HepG2 (cell line): ENCODE results near the gene NUSAP1. TPM values are rescaled to one million over a fixed set of nuclear protein-coding genes. Genes with fewer than 3 reads are reported as not detected.

Experiments used
- CREB1 ChIP-seq, 2 experiments: fragments of 450-650 bp in 1 of 2; IDR thresholded peaks; 2 replicates each; pipeline ENCODE4 v1.6.1; 2016 to 2017; ENCODE audit warnings: control low read depth in 1 of 2, mild to moderate bottlenecking in 1 of 2, missing compliant biosample characterization in 1 of 2, missing genetic modification characterization in 1 of 2
- JUND ChIP-seq: sonication (generic); formaldehyde crosslinking; IDR thresholded peaks from 2 replicates; pipeline ENCODE4 v1.8.0; 2022; ENCODE audit warnings: mild to moderate bottlenecking, missing genetic modification reagents
- NFIC ChIP-seq: IDR thresholded peaks from 2 replicates; pipeline ENCODE4 v1.6.1; 2012; ENCODE audit warnings: mild to moderate bottlenecking, low read length, inconsistent platforms
- PHF20 ChIP-seq: sonication (generic); formaldehyde crosslinking; IDR thresholded peaks from 2 replicates; pipeline ENCODE4 v1.5.0; 2020; ENCODE audit warnings: mild to moderate bottlenecking, missing genetic modification reagents
- POLR2AphosphoS5 ChIP-seq: IDR thresholded peaks from 2 replicates; pipeline ENCODE4 v1.6.1; 2012; ENCODE audit warnings: low read depth, low read length
- SAFB2 ChIP-seq: sonication (generic); formaldehyde crosslinking; IDR thresholded peaks from 2 replicates; pipeline ENCODE4 v1.5.1; 2020; ENCODE audit warnings: missing genetic modification reagents, low read depth, mild to moderate bottlenecking, borderline replicate concordance
- SP1 ChIP-seq, 2 experiments: fragments of 450-650 bp in 1 of 2; sonication (generic) in 1 of 2; formaldehyde crosslinking in 1 of 2; IDR thresholded peaks; 2 replicates each; pipeline versions ENCODE4 v1.4.0 to v1.6.1; 2016 to 2020; ENCODE audit warnings: missing genetic modification reagents in 1 of 2
- SP4 ChIP-seq: sonication (generic); formaldehyde crosslinking; IDR thresholded peaks from 2 replicates; pipeline ENCODE4 v1.8.1; 2023; ENCODE audit warnings: mild to moderate bottlenecking, missing genetic modification reagents
- SPEN ChIP-seq: sonication (generic); formaldehyde crosslinking; IDR thresholded peaks from 2 replicates; pipeline ENCODE4 v1.5.1; 2020; ENCODE audit warnings: low read depth, mild to moderate bottlenecking, missing genetic modification reagents
- YEATS4 ChIP-seq: sonication (generic); formaldehyde crosslinking; IDR thresholded peaks from 2 replicates; pipeline ENCODE4 v1.4.0; 2020; ENCODE audit warnings: missing genetic modification reagents, borderline replicate concordance
- ZBTB38 ChIP-seq: sonication (generic); formaldehyde crosslinking; IDR thresholded peaks from 2 replicates; pipeline ENCODE4 v1.5.1; 2020; ENCODE audit warnings: mild to moderate bottlenecking, missing genetic modification reagents
- ZNF263 ChIP-seq: sonication (generic); formaldehyde crosslinking; IDR thresholded peaks from 2 replicates; pipeline ENCODE4 v1.4.0; 2020; ENCODE audit warnings: missing genetic modification reagents
- ZNF460 ChIP-seq: sonication (generic); formaldehyde crosslinking; IDR thresholded peaks from 2 replicates; pipeline ENCODE4 v1.5.1; 2020; ENCODE audit warnings: missing genetic modification reagents, mild to moderate bottlenecking, borderline replicate concordance
- ZNF589 ChIP-seq: sonication (generic); formaldehyde crosslinking; conservative IDR thresholded peaks from 2 replicates; pipeline ENCODE4 v1.8.0; 2022; ENCODE audit warnings: mild to moderate bottlenecking, moderate library complexity, missing genetic modification reagents
- ZNF605 ChIP-seq: sonication (generic); formaldehyde crosslinking; IDR thresholded peaks from 2 replicates; pipeline ENCODE4 v1.8.0; 2022; ENCODE audit warnings: mild to moderate bottlenecking, missing genetic modification reagents
- ZNF713 ChIP-seq: sonication (generic); formaldehyde crosslinking; IDR thresholded peaks from 2 replicates; pipeline ENCODE4 v1.4.0; 2020; ENCODE audit warnings: mild to moderate bottlenecking, missing genetic modification reagents
- ZNF879 ChIP-seq: sonication (generic); formaldehyde crosslinking; IDR thresholded peaks from 2 replicates; pipeline ENCODE4 v1.8.1; 2023; ENCODE audit warnings: missing genetic modification reagents
- ZNF883 ChIP-seq: sonication (generic); formaldehyde crosslinking; IDR thresholded peaks from 2 replicates; pipeline ENCODE4 v1.5.1; 2020; ENCODE audit warnings: mild to moderate bottlenecking, missing genetic modification reagents; ENCODE audit errors: not compliant biosample characterization
- polyA plus RNA-seq, 8 experiments: library from polyadenylated mRNA; depleted of rRNA in 3 of 8; stranded (reverse) in 7 of 8; unstranded in 1 of 8; fragments of >200 nt; fragmentation: Illumina TruSeq in 4 of 8; extraction: Trizol in 4 of 8; gene quantifications; 2 replicates each; pipeline versions ENCODE4 v1.2.1 to v1.2.3, GENCODE V29; 2011 to 2016; ENCODE audit warnings: low read depth in 4 of 8, missing spikeins in 1 of 8, mixed read lengths in 1 of 8; ENCODE audit not compliant: insufficient read depth in 1 of 8
- total RNA-seq, 5 experiments: library from RNA; depleted of rRNA; stranded (reverse); fragments of >200 nt; fragmentation: Illumina TruSeq; extraction: Trizol; gene quantifications; 2 replicates each; pipeline ENCODE4 v1.2.3, GENCODE V29; 2016; ENCODE audit warnings: low read depth in 1 of 5
- TF ChIP-seq, protein P1 (sequence below): sonication (generic); formaldehyde crosslinking; IDR thresholded peaks from 2 replicates; pipeline ENCODE4 v1.9.0; 2022; ENCODE audit warnings: missing genetic modification reagents, mild to moderate bottlenecking, borderline replicate concordance
- TF ChIP-seq, protein P2 (sequence below): sonication (generic); formaldehyde crosslinking; IDR thresholded peaks from one replicate; pipeline ENCODE4 v1.5.1; 2020; ENCODE audit warnings: mild to moderate bottlenecking, missing genetic modification reagents; ENCODE audit errors: not compliant biosample characterization

The NUSAP1 gene
- total and polyA plus RNA-seq, 2 of the 13 experiments (the other 11 are each of a cell fraction or from before 2014, with no cell fraction given): 59.5 to 106 TPM

DNA sequence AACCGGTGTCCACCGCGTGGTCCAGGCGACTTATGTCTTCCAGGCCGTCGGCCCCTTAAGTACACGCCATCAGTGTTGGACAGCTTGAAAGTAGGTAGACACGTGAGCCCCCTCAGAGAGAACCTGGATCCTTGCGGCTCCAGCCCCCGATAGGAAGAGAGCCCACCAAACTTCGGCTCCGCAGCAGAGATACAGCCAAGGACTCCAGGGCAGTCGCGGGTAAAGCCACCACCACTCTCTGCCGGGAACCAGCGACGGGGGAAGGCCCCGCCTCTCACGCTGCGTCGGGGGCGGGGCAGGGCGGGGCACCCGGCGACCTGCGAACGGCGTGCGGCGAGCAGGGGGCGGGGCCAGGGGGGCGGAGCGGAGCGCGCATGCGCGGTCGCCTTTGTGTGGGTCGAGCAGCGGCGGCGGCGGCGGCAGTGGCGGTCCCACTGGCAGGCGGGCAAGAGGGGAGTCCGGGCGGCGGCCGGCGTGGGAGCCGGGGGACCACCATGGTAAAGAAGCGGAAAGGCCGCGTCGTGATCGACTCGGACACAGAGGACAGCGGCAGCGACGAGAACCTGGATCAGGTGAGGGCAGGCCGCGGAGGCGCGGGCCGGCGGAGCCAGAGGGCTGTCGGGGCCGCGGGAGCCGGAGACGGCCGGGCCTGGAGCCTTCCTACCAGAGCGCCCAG, 84.2 kb downstream of the NUSAP1 start, which contains the start of gene RTF1 (continued):
- TF ChIP-seq SP1 (IDR thresholded peaks at IDR 0.05) (no peak), SP1 (CRISPR knock-in tag; IDR thresholded peaks at IDR 0.05) (peak; percentile 93), ZBTB38 (peak; percentile 5; the same call in 1 of the 2 replicates), SP4 (CRISPR knock-in tag) (peak; percentile 90), ZNF713 (CRISPR knock-in tag) (0 out of 2 replicates have a peak, but pooled peaks have one; percentile 44), PHF20 (peak; percentile 31), ZNF605 (CRISPR knock-in tag) (peak; percentile 38; the same call in 1 of the 2 replicates), ZNF460 (CRISPR knock-in tag) (no peak), SAFB2 (CRISPR knock-in tag) (0 out of 2 replicates have a peak, but pooled peaks have one; percentile 27), SPEN (CRISPR knock-in tag) (peak; percentile 57; the same call in 1 of the 2 replicates), ZNF883 (peak; percentile 87), ZNF589 (CRISPR knock-in tag) (0 out of 2 replicates have a peak, but pooled peaks have one; percentile 49), POLR2AphosphoS5 (peak; percentile 88), JUND (CRISPR knock-in tag) (no peak), NFIC (no peak), CREB1 (IDR thresholded peaks at IDR 0.05) (peak; percentile 50; the same call in 1 of the 2 replicates), CREB1 (CRISPR knock-in tag; IDR thresholded peaks at IDR 0.05) (no peak; the same call in 1 of the 2 replicates), ZNF263 (CRISPR knock-in tag) (0 out of 2 replicates have a peak, but pooled peaks have one; percentile 23), YEATS4 (CRISPR knock-in tag) (peak; percentile 81), ZNF879 (CRISPR knock-in tag) (peak; percentile 48; the same call in 1 of the 2 replicates)
- TF ChIP-seq, protein P1, sequence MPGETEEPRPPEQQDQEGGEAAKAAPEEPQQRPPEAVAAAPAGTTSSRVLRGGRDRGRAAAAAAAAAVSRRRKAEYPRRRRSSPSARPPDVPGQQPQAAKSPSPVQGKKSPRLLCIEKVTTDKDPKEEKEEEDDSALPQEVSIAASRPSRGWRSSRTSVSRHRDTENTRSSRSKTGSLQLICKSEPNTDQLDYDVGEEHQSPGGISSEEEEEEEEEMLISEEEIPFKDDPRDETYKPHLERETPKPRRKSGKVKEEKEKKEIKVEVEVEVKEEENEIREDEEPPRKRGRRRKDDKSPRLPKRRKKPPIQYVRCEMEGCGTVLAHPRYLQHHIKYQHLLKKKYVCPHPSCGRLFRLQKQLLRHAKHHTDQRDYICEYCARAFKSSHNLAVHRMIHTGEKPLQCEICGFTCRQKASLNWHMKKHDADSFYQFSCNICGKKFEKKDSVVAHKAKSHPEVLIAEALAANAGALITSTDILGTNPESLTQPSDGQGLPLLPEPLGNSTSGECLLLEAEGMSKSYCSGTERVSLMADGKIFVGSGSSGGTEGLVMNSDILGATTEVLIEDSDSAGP (CRISPR knock-in tag): peak; percentile 65
- TF ChIP-seq, protein P2, sequence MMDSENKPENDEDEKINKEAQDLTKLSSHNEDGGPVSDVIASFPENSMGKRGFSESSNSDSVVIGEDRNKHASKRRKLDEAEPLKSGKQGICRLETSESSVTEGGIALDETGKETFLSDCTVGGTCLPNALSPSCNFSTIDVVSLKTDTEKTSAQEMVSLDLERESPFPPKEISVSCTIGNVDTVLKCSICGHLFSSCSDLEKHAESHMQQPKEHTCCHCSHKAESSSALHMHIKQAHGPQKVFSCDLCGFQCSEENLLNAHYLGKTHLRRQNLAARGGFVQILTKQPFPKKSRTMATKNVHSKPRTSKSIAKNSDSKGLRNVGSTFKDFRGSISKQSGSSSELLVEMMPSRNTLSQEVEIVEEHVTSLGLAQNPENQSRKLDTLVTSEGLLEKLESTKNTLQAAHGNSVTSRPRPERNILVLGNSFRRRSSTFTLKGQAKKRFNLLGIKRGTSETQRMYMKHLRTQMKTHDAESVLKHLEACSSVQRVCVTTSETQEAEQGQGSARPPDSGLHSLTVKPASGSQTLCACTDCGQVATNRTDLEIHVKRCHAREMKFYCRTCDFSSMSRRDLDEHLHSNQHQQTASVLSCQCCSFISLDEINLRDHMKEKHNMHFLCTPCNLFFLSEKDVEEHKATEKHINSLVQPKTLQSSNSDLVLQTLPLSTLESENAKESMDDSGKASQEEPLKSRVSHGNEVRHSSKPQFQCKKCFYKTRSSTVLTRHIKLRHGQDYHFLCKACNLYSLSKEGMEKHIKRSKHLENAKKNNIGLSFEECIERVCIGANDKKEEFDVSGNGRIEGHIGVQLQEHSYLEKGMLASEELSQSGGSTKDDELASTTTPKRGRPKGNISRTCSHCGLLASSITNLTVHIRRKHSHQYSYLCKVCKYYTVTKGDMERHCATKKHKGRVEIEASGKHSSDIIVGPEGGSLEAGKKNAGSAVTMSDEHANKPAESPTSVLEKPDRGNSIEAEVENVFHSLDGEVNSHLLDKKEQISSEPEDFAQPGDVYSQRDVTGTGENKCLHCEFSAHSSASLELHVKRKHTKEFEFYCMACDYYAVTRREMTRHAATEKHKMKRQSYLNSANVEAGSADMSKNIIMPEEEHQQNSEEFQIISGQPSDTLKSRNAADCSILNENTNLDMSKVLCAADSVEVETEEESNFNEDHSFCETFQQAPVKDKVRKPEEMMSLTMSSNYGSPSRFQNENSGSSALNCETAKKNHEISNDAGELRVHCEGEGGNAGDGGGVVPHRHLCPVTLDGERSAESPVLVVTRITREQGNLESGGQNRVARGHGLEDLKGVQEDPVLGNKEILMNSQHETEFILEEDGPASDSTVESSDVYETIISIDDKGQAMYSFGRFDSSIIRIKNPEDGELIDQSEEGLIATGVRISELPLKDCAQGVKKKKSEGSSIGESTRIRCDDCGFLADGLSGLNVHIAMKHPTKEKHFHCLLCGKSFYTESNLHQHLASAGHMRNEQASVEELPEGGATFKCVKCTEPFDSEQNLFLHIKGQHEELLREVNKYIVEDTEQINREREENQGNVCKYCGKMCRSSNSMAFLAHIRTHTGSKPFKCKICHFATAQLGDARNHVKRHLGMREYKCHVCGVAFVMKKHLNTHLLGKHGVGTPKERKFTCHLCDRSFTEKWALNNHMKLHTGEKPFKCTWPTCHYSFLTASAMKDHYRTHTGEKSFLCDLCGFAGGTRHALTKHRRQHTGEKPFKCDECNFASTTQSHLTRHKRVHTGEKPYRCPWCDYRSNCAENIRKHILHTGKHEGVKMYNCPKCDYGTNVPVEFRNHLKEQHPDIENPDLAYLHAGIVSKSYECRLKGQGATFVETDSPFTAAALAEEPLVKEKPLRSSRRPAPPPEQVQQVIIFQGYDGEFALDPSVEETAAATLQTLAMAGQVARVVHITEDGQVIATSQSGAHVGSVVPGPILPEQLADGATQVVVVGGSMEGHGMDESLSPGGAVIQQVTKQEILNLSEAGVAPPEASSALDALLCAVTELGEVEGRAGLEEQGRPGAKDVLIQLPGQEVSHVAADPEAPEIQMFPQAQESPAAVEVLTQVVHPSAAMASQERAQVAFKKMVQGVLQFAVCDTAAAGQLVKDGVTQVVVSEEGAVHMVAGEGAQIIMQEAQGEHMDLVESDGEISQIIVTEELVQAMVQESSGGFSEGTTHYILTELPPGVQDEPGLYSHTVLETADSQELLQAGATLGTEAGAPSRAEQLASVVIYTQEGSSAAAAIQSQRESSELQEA (CRISPR knock-in tag): no peak
